B cell (primary cell): Measurements from ENCODE around the gene RCAN3. TPM values are rescaled to one million over a fixed set of nuclear protein-coding genes. Genes with fewer than 3 reads are reported as not detected.
A peak's percentile ranks its signal among the peaks of the same experiment; 100 is the strongest.

Source experiments
- ATAC-seq: fragments of 200-7000 bp; cut with Tn5 transposase; one replicate; pipeline ENCODE4 v1.10.0; 2021; ENCODE audit warnings: low read depth, mild to moderate bottlenecking, moderate number of reproducible peaks, moderate library complexity
- CTCF ChIA-PET: fragments of 350-600 bp; sonication (Branson Sonifier 250); formaldehyde crosslinking; loops from one replicate; lab custom pipeline; 2021; ENCODE audit warnings: antibody characterized with exemption, inconsistent platforms; lab: Charles Lee
- POLR2A ChIA-PET: fragments of 350-600 bp; sonication (Branson Sonifier 250); formaldehyde crosslinking; loops from one replicate; lab custom pipeline; 2021; ENCODE audit warnings: antibody characterized with exemption; lab: Charles Lee
- DNase-seq: peaks from one replicate; pipeline ENCODE4 v3.0.0; 2013
- H2AFZ ChIP-seq: 2 replicates; pipeline ENCODE4 v1.6.1; 2012; ENCODE audit warnings: mild to moderate bottlenecking, low read depth, low read length; ENCODE audit not compliant: insufficient read depth, poor library complexity, severe bottlenecking
- H3K27ac ChIP-seq, 2 donors: 1 replicate in 1 of 2; 2 replicates in 1 of 2; pipeline ENCODE4 v1.5.1; 2012 to 2013; ENCODE audit warnings: low read length in 2 of 2, mild to moderate bottlenecking in 2 of 2, moderate library complexity in 1 of 2
- H3K27me3 ChIP-seq, 4 experiments: fragments of 200-600 bp in 1 of 4; sonication (generic) in 1 of 4; replicated peaks in 1 of 4; 1 replicate in 2 of 4; 2 replicates in 2 of 4; pipeline versions ENCODE4 v1.6.1 to v1.7.0; 2013 to 2016; ENCODE audit warnings: low read length in 3 of 4, mild to moderate bottlenecking in 2 of 4, mixed read lengths in 1 of 4, moderate library complexity in 1 of 4; ENCODE audit not compliant: insufficient read depth in 4 of 4, control insufficient read depth in 3 of 4; ENCODE audit errors: control extremely low read depth in 1 of 4
- H3K36me3 ChIP-seq, 2 experiments: replicated peaks in 1 of 2; 1 replicate in 1 of 2; 2 replicates in 1 of 2; pipeline versions ENCODE4 v1.6.1 to v1.7.1; 2013; ENCODE audit warnings: low read length in 1 of 2; ENCODE audit not compliant: insufficient read depth in 2 of 2, control insufficient read depth in 1 of 2; ENCODE audit errors: control extremely low read depth in 1 of 2, extremely low read depth in 1 of 2
- H3K4me1 ChIP-seq, 2 donors: fragments of 200-600 bp in 1 of 2; sonication (generic) in 1 of 2; 1 replicate in 1 of 2; 2 replicates in 1 of 2; pipeline versions ENCODE4 v1.5.1 to v1.6.1; 2013 to 2017; ENCODE audit warnings: low read length in 2 of 2; ENCODE audit not compliant: control insufficient read depth in 2 of 2, insufficient read depth in 2 of 2
- H3K4me2 ChIP-seq: replicated peaks from 2 replicates; pipeline ENCODE3; 2012; ENCODE audit warnings: mild to moderate bottlenecking, low read depth, low read length; ENCODE audit not compliant: poor library complexity, severe bottlenecking
- H3K4me3 ChIP-seq, 5 experiments: fragments of 200-600 bp in 1 of 5; sonication (generic) in 1 of 5; 1 replicate in 3 of 5; 2 replicates in 2 of 5; pipeline versions ENCODE4 v1.5.1 to v1.7.0; 2011 to 2016; ENCODE audit warnings: low read length in 4 of 5, mild to moderate bottlenecking in 4 of 5, low read depth in 2 of 5, control low read depth in 1 of 5, moderate library complexity in 1 of 5; ENCODE audit not compliant: insufficient read depth in 1 of 5; ENCODE audit errors: control extremely low read depth in 1 of 5, extremely low read depth in 1 of 5
- H3K79me2 ChIP-seq: fragments of 200-600 bp; sonication (generic); one replicate; pipeline ENCODE4 v1.6.0; 2016; ENCODE audit warnings: low read length; ENCODE audit not compliant: control insufficient read depth, insufficient read depth
- H3K9ac ChIP-seq: fragments of 200-600 bp; sonication (generic); 2 replicates; pipeline ENCODE4 v1.6.1; 2017; ENCODE audit warnings: mild to moderate bottlenecking, low read length, moderate library complexity
- H3K9me3 ChIP-seq, 3 donors: one replicate each; pipeline versions ENCODE4 v1.6.1 to v1.7.1; 2013; ENCODE audit warnings: low read length in 2 of 3; ENCODE audit not compliant: control insufficient read depth in 2 of 3, insufficient read depth in 1 of 3; ENCODE audit errors: control extremely low read depth in 1 of 3
- H4K20me1 ChIP-seq: 2 replicates; pipeline ENCODE4 v1.6.0; 2012; ENCODE audit warnings: mild to moderate bottlenecking, low read length; ENCODE audit not compliant: insufficient read depth, control insufficient read depth, poor library complexity, severe bottlenecking
- H3K27ac Mint-ChIP-seq: one replicate; pipeline ENCODE4 v1.8.0; 2021; ENCODE audit warnings: mixed read lengths
- H3K27me3 Mint-ChIP-seq: one replicate; pipeline ENCODE4 v1.8.0; 2021; ENCODE audit warnings: mixed read lengths
- H3K4me1 Mint-ChIP-seq: one replicate; pipeline ENCODE4 v1.8.0; 2021; ENCODE audit warnings: mixed read lengths
- H3K4me3 Mint-ChIP-seq: one replicate; pipeline ENCODE4 v1.8.0; 2021; ENCODE audit warnings: mixed read lengths
- H3K9me3 Mint-ChIP-seq: one replicate; pipeline ENCODE4 v1.8.0; 2022; ENCODE audit warnings: mixed read lengths; ENCODE audit not compliant: insufficient read depth
- EZH2 ChIP-seq: IDR thresholded peaks from 2 replicates; pipeline ENCODE4 v1.6.1; 2012; ENCODE audit warnings: borderline replicate concordance, low read depth, mild to moderate bottlenecking, moderate library complexity, low read length; ENCODE audit not compliant: insufficient read depth, poor library complexity, severe bottlenecking
- WGBS: methylation state at CpG from one replicate; pipeline ENCODE4 v1.1.5; 2013; ENCODE audit warnings: missing lambda C conversion rate; ENCODE audit not compliant: insufficient coverage; 5-methylcytosine and 5-hydroxymethylcytosine counted together
- intact Hi-C: fragments of 100-400 bp; cut with micrococcal nuclease; formaldehyde crosslinking; loops from one replicate; pipeline ENCODE4 v1.10.0; 2022
- polyA plus RNA-seq: library from polyadenylated mRNA; depleted of rRNA; stranded (reverse); fragments of >200 nt; gene quantifications from 2 replicates; pipeline ENCODE4 v1.2.3, GENCODE V29; 2012
- total RNA-seq, 2 donors: library from RNA; stranded (reverse); fragments of 120-200 nt in 1 of 2; gene quantifications; 1 replicate in 1 of 2; 2 replicates in 1 of 2; pipeline versions ENCODE4 v1.2.3 to v1.2.4, GENCODE V29; 2013 to 2022
- TF ChIP-seq, protein P1 (sequence below): fragments of 200-600 bp; IDR thresholded peaks from one replicate; pipeline ENCODE4 v1.8.0; 2022; ENCODE audit warnings: antibody characterized with exemption, mild to moderate bottlenecking

Gene RCAN3
- total and polyA plus RNA-seq, 2 donors (not counting 1 experiment from before 2014, with no cell fraction given): 19.3 to 37.3 TPM

DNA sequence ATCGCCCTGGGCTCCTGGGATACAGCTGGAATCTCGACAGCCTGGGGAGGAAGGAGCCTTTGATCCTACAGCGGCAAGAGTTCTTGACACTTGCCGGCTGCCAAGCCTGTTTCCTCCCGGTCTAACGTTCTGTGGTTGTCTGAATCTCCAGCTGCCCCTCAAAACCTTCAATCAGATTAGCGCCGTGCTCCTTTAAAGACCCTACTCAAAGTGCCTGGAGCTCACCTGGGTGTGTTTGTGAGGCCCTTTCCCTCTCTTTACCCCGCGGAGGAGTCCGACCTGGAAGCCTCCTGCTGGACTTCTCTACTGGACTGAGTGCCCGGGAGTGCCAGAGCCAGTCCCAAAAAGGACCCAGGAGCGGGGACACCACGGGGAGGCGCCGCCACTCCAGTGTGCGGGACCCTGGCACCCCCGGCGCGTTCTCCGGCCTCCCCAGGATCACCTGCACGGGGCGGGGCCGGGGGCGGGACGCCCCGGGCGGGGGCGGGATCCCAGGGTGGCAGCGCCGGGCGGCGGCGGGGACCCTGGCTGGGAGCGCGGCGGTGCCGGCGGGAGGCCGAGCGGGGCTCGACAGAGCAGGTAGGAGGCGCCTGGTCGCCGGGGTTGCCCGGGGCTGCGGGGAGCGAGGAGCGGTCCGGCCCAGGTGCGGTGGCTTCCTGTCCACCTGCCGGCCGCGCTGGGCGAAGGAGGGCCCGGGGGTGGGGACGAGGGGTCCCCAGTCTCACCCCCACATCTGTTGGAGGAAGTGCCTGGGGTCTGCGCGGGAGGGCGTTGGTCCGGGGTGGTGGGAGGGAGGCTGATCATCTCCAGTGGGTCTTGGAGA is 53.2 kb downstream of the RCAN3 start, which contains the start of gene NCMAP:
Gene NCMAP, plus strand, starts transcription at position 497 of the 823 bp plus-strand sequence. CDS start 39,344 bp downstream, outside the sequence.
- peak; percentile 66 for ATAC-seq
- peak within 1 kb of the TSS in 4 of 5 experiments; percentile 25 to 68 (median 49) for H3K4me3 ChIP-seq
- WGBS: 1% methylated on average over 49 of the region's 61 CpGs
- peaks cover 0 to 5% (median 0%) of the 10 kb centered on the region in 3 donors for H3K9me3 ChIP-seq
- no peaks in the 10 kb centered on the region for H3K9me3 Mint-ChIP-seq
- TF ChIP-seq, protein P1, sequence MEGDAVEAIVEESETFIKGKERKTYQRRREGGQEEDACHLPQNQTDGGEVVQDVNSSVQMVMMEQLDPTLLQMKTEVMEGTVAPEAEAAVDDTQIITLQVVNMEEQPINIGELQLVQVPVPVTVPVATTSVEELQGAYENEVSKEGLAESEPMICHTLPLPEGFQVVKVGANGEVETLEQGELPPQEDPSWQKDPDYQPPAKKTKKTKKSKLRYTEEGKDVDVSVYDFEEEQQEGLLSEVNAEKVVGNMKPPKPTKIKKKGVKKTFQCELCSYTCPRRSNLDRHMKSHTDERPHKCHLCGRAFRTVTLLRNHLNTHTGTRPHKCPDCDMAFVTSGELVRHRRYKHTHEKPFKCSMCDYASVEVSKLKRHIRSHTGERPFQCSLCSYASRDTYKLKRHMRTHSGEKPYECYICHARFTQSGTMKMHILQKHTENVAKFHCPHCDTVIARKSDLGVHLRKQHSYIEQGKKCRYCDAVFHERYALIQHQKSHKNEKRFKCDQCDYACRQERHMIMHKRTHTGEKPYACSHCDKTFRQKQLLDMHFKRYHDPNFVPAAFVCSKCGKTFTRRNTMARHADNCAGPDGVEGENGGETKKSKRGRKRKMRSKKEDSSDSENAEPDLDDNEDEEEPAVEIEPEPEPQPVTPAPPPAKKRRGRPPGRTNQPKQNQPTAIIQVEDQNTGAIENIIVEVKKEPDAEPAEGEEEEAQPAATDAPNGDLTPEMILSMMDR: no peak
- no peak for TF ChIP-seq EZH2
- no peaks in the 10 kb centered on the region for H3K79me2 ChIP-seq
- H3K4me1 Mint-ChIP-seq: peaks cover 19% of the 10 kb centered on the region
- peaks cover 21% of the 10 kb centered on the region for H3K27me3 Mint-ChIP-seq
- peak; percentile 48 for DNase-seq
- H3K27ac ChIP-seq: no peak within 1 kb of the TSS
- POLR2A ChIA-PET: interaction anchor here (0.6 kb wide), 1 partner anchor 56 kb away, joined by 7 read pairs; no protein-coding TSS in a partner anchor
- H3K4me2 ChIP-seq: peak within 1 kb of the TSS; percentile 98
- intact Hi-C loops: loop anchor here (2.0 kb wide), 1 partner anchor 15 kb away; no protein-coding TSS in a partner anchor
- CTCF ChIA-PET: interaction anchor here (1.1 to 2.3 kb wide), 3 partner anchors 19 to 31 kb away, joined by 3 to 7 read pairs (median 4); no protein-coding TSS in a partner anchor
- H2AFZ ChIP-seq: peak within 1 kb of the TSS; percentile 86
- no peaks in the 10 kb centered on the region for H3K36me3 ChIP-seq
- peak within 1 kb of the TSS; percentile 89 for H3K4me3 Mint-ChIP-seq
- no peaks in the 10 kb centered on the region for H4K20me1 ChIP-seq
- H3K27me3 ChIP-seq: peaks cover 0 to 34% (median 9%) of the 10 kb centered on the region in 4 experiments
- H3K4me1 ChIP-seq: peaks cover 11 to 18% of the 10 kb centered on the region in 2 donors
- H3K9ac ChIP-seq: peak within 1 kb of the TSS; percentile 70
- peak within 1 kb of the TSS; percentile 65 for H3K27ac Mint-ChIP-seq
